ENCODE data around the gene ZNF616.

The ZNF616 gene

GRCh38 chr19:52171321-52172169, 31.8 kb upstream of the ZNF616 start, which contains the start of gene ZNF836:
TSS of gene ZNF836 (minus strand) at chr19:52171621. CDS start at chr19:52168072, 3,549 bp downstream.
- no peak for TF ChIP-seq CTCF (IDR thresholded peaks at IDR 0.05; ENCODE audit: low read depth, low read length, missing control alignments)
- in situ Hi-C loops (cut with HindIII; ENCODE audit: low pct_ligation_motif_present, low sequenced_read_pairs), result no loop called here
- Histone ChIP-seq H3K36me3 (replicated peaks) (peaks cover 4% of the 10 kb centered on the region), H3K4me3 (ENCODE audit: low read depth, low read length) (peak within 1 kb of the TSS; percentile 93), H3K27me3 (replicated peaks) (no peaks in the 10 kb centered on the region), H3K27ac (no peak within 1 kb of the TSS)
- DNase-seq, result peak; percentile 42

- no peaks in the 10 kb centered on the region for H3K27me3 ChIP-seq (replicated peaks)
- H3K27ac ChIP-seq, result no peak overlapping the region
- TF ChIP-seq CTCF (IDR thresholded peaks at IDR 0.05; ENCODE audit: low read depth, low read length, missing control alignments), result peak; percentile 13
- H3K4me3 ChIP-seq (ENCODE audit: low read depth, low read length), result peak overlapping the region; percentile 93
- H3K36me3 ChIP-seq (replicated peaks), result peaks cover 4% of the 10 kb centered on the region
- in situ Hi-C loops (cut with HindIII; ENCODE audit: low pct_ligation_motif_present, low sequenced_read_pairs), result no loop called here
- DNase-seq, result no peak
Measured at GRCh38 chr19:52170863-52171320, 31.2 kb upstream of the ZNF616 start.

- H3K27ac ChIP-seq, result no peak overlapping the region
- DNase-seq, result no peak
- H3K36me3 ChIP-seq (replicated peaks), result peaks cover 4% of the 10 kb centered on the region
- peak overlapping the region; percentile 93 for H3K4me3 ChIP-seq (ENCODE audit: low read depth, low read length)
- no peak for TF ChIP-seq CTCF (IDR thresholded peaks at IDR 0.05; ENCODE audit: low read depth, low read length, missing control alignments)
- in situ Hi-C loops (cut with HindIII; ENCODE audit: low pct_ligation_motif_present, low sequenced_read_pairs), result no loop called here
- no peaks in the 10 kb centered on the region for H3K27me3 ChIP-seq (replicated peaks)
Measured at GRCh38 chr19:52170304-52170703, 30.6 kb upstream of the ZNF616 start.

- Histone ChIP-seq H3K27me3 (replicated peaks) (no peaks in the 10 kb centered on the region), H3K4me3 (ENCODE audit: low read depth, low read length) (no peak overlapping the region), H3K27ac (no peak overlapping the region), H3K36me3 (replicated peaks) (peaks cover 10% of the 10 kb centered on the region)
- no peak for DNase-seq
- in situ Hi-C loops (cut with HindIII; ENCODE audit: low pct_ligation_motif_present, low sequenced_read_pairs), result no loop called here
- no peak for TF ChIP-seq CTCF (IDR thresholded peaks at IDR 0.05; ENCODE audit: low read depth, low read length, missing control alignments)
Measured at GRCh38 chr19:52155596-52156359, 16.0 kb upstream of the ZNF616 start.

- Histone ChIP-seq H3K27ac (no peak overlapping the region), H3K36me3 (replicated peaks) (no peaks in the 10 kb centered on the region), H3K27me3 (replicated peaks) (no peaks in the 10 kb centered on the region), H3K4me3 (ENCODE audit: low read depth, low read length) (no peak overlapping the region)
- in situ Hi-C loops (cut with HindIII; ENCODE audit: low pct_ligation_motif_present, low sequenced_read_pairs), result no loop called here
- DNase-seq, result no peak
- TF ChIP-seq CTCF (IDR thresholded peaks at IDR 0.05; ENCODE audit: low read depth, low read length, missing control alignments), result no peak
Measured at GRCh38 chr19:52148256-52148655, 8.5 kb upstream of the ZNF616 start.
